GM18873 (cell line): ENCODE measurements around the gene TTC21A.

ENCODE experiments used
- ATAC-seq: cut with Tn5 transposase; IDR thresholded peaks from one replicate; pipeline ENCODE4 v1.9.1; 2021; ENCODE audit warnings: mild to moderate bottlenecking, moderate library complexity, moderate number of reproducible peaks; ENCODE audit not compliant: unreplicated experiment, low FRiP score

TTC21A gene

GRCh38 chr3:39113291-39113690 lies 5.8 kb downstream of the TTC21A start:
- no peak for ATAC-seq

- no peak for ATAC-seq
Measured at GRCh38 chr3:39114456-39114855, 7.0 kb downstream of the TTC21A start.

- no peak for ATAC-seq
Measured at GRCh38 chr3:39115870-39116269, 8.4 kb downstream of the TTC21A start.

GRCh38 chr3:39118079-39118478 lies 10.6 kb downstream of the TTC21A start:
- no peak for ATAC-seq

GRCh38 chr3:39118931-39119660 lies 11.6 kb downstream of the TTC21A start:
- ATAC-seq: no peak

- ATAC-seq: no peak
Measured at GRCh38 chr3:39121621-39122020, 14.1 kb downstream of the TTC21A start.

- no peak for ATAC-seq
Measured at GRCh38 chr3:39122813-39123212, 15.3 kb downstream of the TTC21A start.

- no peak for ATAC-seq
Measured at GRCh38 chr3:39124876-39125840, 17.7 kb downstream of the TTC21A start.

GRCh38 chr3:39125841-39126500 lies 18.5 kb downstream of the TTC21A start:
- no peak for ATAC-seq

GRCh38 chr3:39126532-39127071 lies 19.1 kb downstream of the TTC21A start:
- ATAC-seq: no peak

GRCh38 chr3:39127269-39127907 lies 19.9 kb downstream of the TTC21A start:
- no peak for ATAC-seq

GRCh38 chr3:39127908-39128304 lies 20.4 kb downstream of the TTC21A start:
- no peak for ATAC-seq

- no peak for ATAC-seq
Measured at GRCh38 chr3:39128951-39129350, 21.5 kb downstream of the TTC21A start.

- no peak for ATAC-seq
Measured at GRCh38 chr3:39130026-39130425, 22.5 kb downstream of the TTC21A start.

GRCh38 chr3:39130693-39131265 lies 23.3 kb downstream of the TTC21A start:
- ATAC-seq: no peak

- no peak for ATAC-seq
Measured at GRCh38 chr3:39132096-39133092, 24.9 kb downstream of the TTC21A start.

- ATAC-seq: no peak
Measured at GRCh38 chr3:39133093-39133490, 25.6 kb downstream of the TTC21A start.

- ATAC-seq: no peak
Measured at GRCh38 chr3:39133822-39134221, 26.3 kb downstream of the TTC21A start.

- no peak for ATAC-seq
Measured at GRCh38 chr3:39134305-39134704, 26.8 kb downstream of the TTC21A start.
